K562 (cell line): ENCODE measurements around the gene MCAM. TPM values are rescaled to one million over a fixed set of nuclear protein-coding genes. Genes with fewer than 3 reads are reported as not detected.
A peak's percentile ranks its signal among the peaks of the same experiment; 100 is the strongest.

Source experiments
- ATAC-seq: fragments of 200-7000 bp; cut with Tn5 transposase; 3 replicates; pipeline ENCODE4 v1.9.1; 2020; ENCODE audit warnings: moderate library complexity
- BruUV-seq: library from RNA; stranded (reverse); fragments of 400-500 nt; replicated peaks from 2 replicates; lab custom pipeline; 2021; lab: Mats Ljungman, UMichigan
- CTCF ChIA-PET: fragments of 300-600 bp; formaldehyde crosslinking; extraction: SDS; loops from one replicate; lab custom pipeline; 2021; ENCODE audit warnings: low intra/inter-chr PET ratio; lab: Yijun Ruan, JAX
- POLR2A ChIA-PET: fragments of 300-600, 350-650 bp; sonication (Branson Sonifier 250); formaldehyde crosslinking; extraction: SDS; loops from one replicate; lab custom pipeline; 2021; ENCODE audit warnings: antibody characterized with exemption, inconsistent platforms; lab: Yijun Ruan, JAX
- DNase-seq, 4 experiments: peaks; one replicate each; pipeline versions ENCODE4 v3.0.0 to v3.0.0-alpha.2; 2011 to 2018; ENCODE audit warnings: low spot score in 3 of 4, mixed read lengths in 3 of 4; ENCODE audit errors: extremely low read depth in 1 of 4
- FAIRE-seq: peaks from 2 replicates; lab custom pipeline; 2011; peaks lifted over from hg19 to GRCh38; lab: Jason Lieb, UNC
- H2AFZ ChIP-seq: 2 replicates; pipeline ENCODE4 v1.6.0; 2011; ENCODE audit warnings: low read depth, low read length, control low read depth, inconsistent platforms
- H3K27ac ChIP-seq: fragments of 200-600 bp; 3 replicates; pipeline ENCODE4 v1.8.0; 2011; ENCODE audit warnings: low read depth, mild to moderate bottlenecking, control low read depth, inconsistent platforms, low read length, moderate library complexity, mixed read lengths; ENCODE audit errors: extremely low read depth
- H3K27me3 ChIP-seq, 2 experiments: fragments of 300-600 bp in 1 of 2; 2 replicates in 1 of 2; 3 replicates in 1 of 2; pipeline versions ENCODE4 v1.6.0 to v1.8.0; 2011; ENCODE audit warnings: inconsistent platforms in 2 of 2, low read length in 2 of 2, mild to moderate bottlenecking in 1 of 2, mixed read lengths in 1 of 2, moderate library complexity in 1 of 2; ENCODE audit not compliant: control insufficient read depth in 2 of 2, insufficient read depth in 2 of 2
- H3K36me3 ChIP-seq: fragments of 300-600 bp; 3 replicates; pipeline ENCODE4 v1.8.0; 2011; ENCODE audit warnings: mild to moderate bottlenecking, low read length, inconsistent platforms; ENCODE audit not compliant: control insufficient read depth, insufficient read depth
- H3K4me1 ChIP-seq, 2 experiments: fragments of 200-600 bp in 1 of 2; replicated peaks in 1 of 2; 2 replicates in 1 of 2; 3 replicates in 1 of 2; pipeline versions ENCODE4 v1.5.1 to v1.8.0; 2011; ENCODE audit warnings: inconsistent platforms in 2 of 2, low read length in 2 of 2, mild to moderate bottlenecking in 1 of 2, mixed read lengths in 1 of 2, moderate library complexity in 1 of 2; ENCODE audit not compliant: control insufficient read depth in 2 of 2, insufficient read depth in 2 of 2
- H3K4me2 ChIP-seq: 2 replicates; pipeline ENCODE4 v1.6.1; 2011; ENCODE audit warnings: low read length, control low read depth, inconsistent platforms, mixed read lengths; ENCODE audit not compliant: insufficient read depth
- H3K4me3 ChIP-seq: fragments of 200-600 bp; sonication (generic), shearing (Covaris generic); 2 replicates; pipeline ENCODE4 v1.5.1; 2016; ENCODE audit warnings: control low read depth, inconsistent platforms
- H3K79me2 ChIP-seq: fragments of 200-600 bp; 3 replicates; pipeline ENCODE4 v1.8.0; 2011; ENCODE audit warnings: low read length, inconsistent platforms; ENCODE audit not compliant: control insufficient read depth, insufficient read depth
- H3K9ac ChIP-seq, 2 experiments: 2 replicates each; pipeline versions ENCODE4 v1.6.0 to v1.6.1; 2011; ENCODE audit warnings: low read depth in 2 of 2, low read length in 2 of 2, control low read depth in 1 of 2, inconsistent platforms in 1 of 2, mild to moderate bottlenecking in 1 of 2, mixed read lengths in 1 of 2; ENCODE audit not compliant: insufficient read depth in 1 of 2
- H3K9me1 ChIP-seq: one replicate; pipeline ENCODE4 v1.6.0; 2011; ENCODE audit warnings: inconsistent platforms, mild to moderate bottlenecking, low read length, moderate library complexity; ENCODE audit not compliant: control insufficient read depth, insufficient read depth
- H3K9me3 ChIP-seq: replicated peaks from 2 replicates; pipeline ENCODE4 v1.5.1; 2011; ENCODE audit warnings: low read depth, low read length, inconsistent platforms; ENCODE audit not compliant: control insufficient read depth, insufficient read depth
- H4K20me1 ChIP-seq: replicated peaks from 2 replicates; pipeline ENCODE4 v1.6.1; 2011; ENCODE audit warnings: low read length, inconsistent platforms, mixed read lengths; ENCODE audit not compliant: control insufficient read depth, insufficient read depth
- ARID2 ChIP-seq: fragments of 450-650 bp; IDR thresholded peaks from 2 replicates; pipeline ENCODE4 v1.6.1; 2017; ENCODE audit warnings: antibody characterized with exemption, mild to moderate bottlenecking
- ARID3A ChIP-seq: IDR thresholded peaks from 2 replicates; pipeline ENCODE4 v1.6.1; 2012; ENCODE audit warnings: low read depth, low read length, improper control_type of control experiment, borderline replicate concordance
- CLOCK ChIP-seq: fragments of 250-450 bp; sonication (Bioruptor Pico); IDR thresholded peaks from 2 replicates; pipeline ENCODE4 v1.4.0; 2020; ENCODE audit warnings: mild to moderate bottlenecking, moderate library complexity, borderline replicate concordance
- ELK1 ChIP-seq: sonication (generic); formaldehyde crosslinking; IDR thresholded peaks from 2 replicates; pipeline ENCODE4 v1.8.1; 2022; ENCODE audit warnings: missing genetic modification reagents
- ESRRB ChIP-seq: fragments of 250-450 bp; sonication (Bioruptor Pico); IDR thresholded peaks from 2 replicates; pipeline ENCODE4 v1.5.0; 2020; ENCODE audit warnings: mild to moderate bottlenecking, moderate library complexity, borderline replicate concordance
- HLTF ChIP-seq: fragments of 450-650 bp; IDR thresholded peaks from 2 replicates; pipeline ENCODE4 v1.6.1; 2016
- HNRNPL ChIP-seq: fragments of 200-400 bp; formaldehyde crosslinking; IDR thresholded peaks from 2 replicates; pipeline ENCODE4 v1.6.1; 2017; ENCODE audit warnings: low read depth, mild to moderate bottlenecking, low read length
- KDM2B ChIP-seq: fragments of 250-450 bp; sonication (Bioruptor Pico); IDR thresholded peaks from 2 replicates; pipeline ENCODE4 v1.8.0; 2021; ENCODE audit warnings: mild to moderate bottlenecking, moderate library complexity
- LEF1 ChIP-seq: fragments of 450-650 bp; IDR thresholded peaks from 2 replicates; pipeline ENCODE4 v1.6.1; 2016; ENCODE audit warnings: mild to moderate bottlenecking
- MNT ChIP-seq, 2 experiments: fragments of 450-650 bp; conservative IDR thresholded peaks; 2 replicates each; pipeline ENCODE4 v1.6.1; 2017; ENCODE audit warnings: mild to moderate bottlenecking in 2 of 2, moderate library complexity in 2 of 2
- SRSF7 ChIP-seq: fragments of 200-400 bp; formaldehyde crosslinking; optimal IDR thresholded peaks from 2 replicates; pipeline ENCODE3; 2017; ENCODE audit warnings: mild to moderate bottlenecking, low read depth, low read length
- TCF7L2 ChIP-seq: fragments of 150-350 bp; IDR thresholded peaks from 2 replicates; pipeline ENCODE4 v1.6.1; 2016; ENCODE audit warnings: low read depth, mild to moderate bottlenecking, low read length, moderate library complexity
- ZFPM2 ChIP-seq: fragments of 250-450 bp; sonication (Bioruptor Pico); IDR thresholded peaks from 2 replicates; pipeline ENCODE4 v1.5.1; 2022; ENCODE audit warnings: mild to moderate bottlenecking
- ZKSCAN1 ChIP-seq: fragments of 150-350 bp; IDR thresholded peaks from 2 replicates; pipeline ENCODE4 v1.6.1; 2016; ENCODE audit warnings: low read depth, low read length
- WGBS: fragments of 100-300 bp; shearing (Covaris generic); methylation state at CpG from one replicate; pipeline ENCODE4 v1.1.6; 2016; ENCODE audit warnings: low coverage, mixed read lengths; ENCODE audit not compliant: insufficient coverage; ENCODE audit errors: missing lambda C conversion rate; 5-methylcytosine and 5-hydroxymethylcytosine counted together
- in situ Hi-C: fragments of 300-500 bp; cut with MboI; formaldehyde crosslinking; loops from 4 replicates; pipeline ENCODE4 v1.15.0; 2018; ENCODE audit warnings: inconsistent platforms, mixed read lengths
- intact Hi-C: fragments of 100-400 bp; cut with micrococcal nuclease; formaldehyde crosslinking; loops from 2 replicates; pipeline ENCODE4 v1.14.2; 2022
- polyA plus RNA-seq, 8 experiments: library from polyadenylated mRNA; depleted of rRNA in 4 of 8; stranded (reverse) in 5 of 8; unstranded in 3 of 8; fragments of >200 nt; fragmentation: Nextera tagmentation in 2 of 8; fragmentation: Illumina TruSeq in 1 of 8; extraction: Ambion mirVana in 2 of 8; extraction: Trizol in 1 of 8; gene quantifications; 2 replicates each; pipeline versions ENCODE4 v1.2.1 to v1.2.3, GENCODE V29; 2011 to 2014; ENCODE audit warnings: inconsistent platforms in 1 of 8, missing spikeins in 1 of 8
- total RNA-seq, 7 experiments: library from RNA; depleted of rRNA in 6 of 7; stranded (reverse); fragments of >200 nt in 6 of 7; fragmentation: Illumina TruSeq in 2 of 7; extraction: Trizol in 2 of 7; gene quantifications; 2 replicates each; pipeline versions ENCODE4 v1.2.1 to v1.2.3, GENCODE V29; 2011 to 2021; ENCODE audit warnings: low replicate concordance in 1 of 7

The MCAM gene
- total and polyA plus RNA-seq, 9 of the 15 experiments (the other 6 are each of a cell fraction or from before 2014, with no cell fraction given) = 14.7 to 118 (median 53.6) TPM

GRCh38 chr11:119356349-119357031 lies 39.6 kb upstream of the MCAM start:
- FAIRE-seq = peak; percentile 58
- no peaks in the 10 kb centered on the region for H3K79me2 ChIP-seq
- H3K9ac ChIP-seq = peak overlapping the region; percentile 77 to 96
- peak overlapping the region; percentile 40 for H3K4me3 ChIP-seq
- BruUV-seq = no TSS peak
- H3K4me2 ChIP-seq = peak overlapping the region; percentile 84
- H3K9me1 ChIP-seq = no peaks in the 10 kb centered on the region
- peak; percentile 95 for ATAC-seq
- intact Hi-C loops (loop anchor here (1.0 to 10.0 kb wide), 4 partner anchors 18 to 858 kb away; partner anchors contain the start of genes OAF and USP2), in situ Hi-C loops (loop anchor here (5.0 kb wide), 1 partner anchor 116 kb away; no protein-coding TSS in a partner anchor)
- H3K27ac ChIP-seq = peak overlapping the region; percentile 77
- ChIA-PET POLR2A (interaction anchor here (0.6 to 1.2 kb wide), 4 partner anchors 9 to 701 kb away, joined by 3 to 9 read pairs (median 5); no protein-coding TSS in a partner anchor), CTCF (interaction anchor here (0.5 to 4.1 kb wide), 10 partner anchors 12 to 754 kb away, joined by 3 to 51 read pairs (median 4); partner anchors contain the start of gene USP2)
- peak; percentile 79 to 90 (median 86) for DNase-seq
- H3K9me3 ChIP-seq = no peaks in the 10 kb centered on the region
- peak overlapping the region; percentile 91 for H2AFZ ChIP-seq
- H3K27me3 ChIP-seq = no peaks in the 10 kb centered on the region
- 3% methylated on average over 50 of the region's 54 CpGs for WGBS
- H3K36me3 ChIP-seq = peaks cover 44% of the 10 kb centered on the region
- H4K20me1 ChIP-seq = no peaks in the 10 kb centered on the region
- H3K4me1 ChIP-seq = peaks cover 12 to 18% of the 10 kb centered on the region in 2 experiments; a peak in 4 of 5 replicates
- peak; percentile 58; the same call in 1 of the 2 replicates for TF ChIP-seq HLTF
- no peak for TF ChIP-seq TCF7L2
- TF ChIP-seq ZFPM2 (CRISPR knock-in tag) = no peak
- no peak for TF ChIP-seq ARID3A
- TF ChIP-seq KDM2B (CRISPR knock-in tag) = 0 out of 2 replicates have a peak, but pooled peaks have one; percentile 53
- TF ChIP-seq ESRRB (CRISPR knock-in tag) = no peak
- no peak for TF ChIP-seq ELK1
- TF ChIP-seq SRSF7 = no peak
- peak; percentile 20; the same call in 1 of the 2 replicates for TF ChIP-seq ZKSCAN1
- no peak for TF ChIP-seq HNRNPL
- no peak; a peak in 1 of 4 replicates for TF ChIP-seq MNT (conservative IDR thresholded peaks at IDR 0.05)
- TF ChIP-seq CLOCK = no peak
- peak; percentile 67; the same call in 1 of the 2 replicates for TF ChIP-seq ARID2
- no peak for TF ChIP-seq LEF1
